GM21723 (cell line): ENCODE measurements around the gene HRH2.
"Not testable (repeated sequence)": the region's sequence is repeated elsewhere in the genome, so short reads cannot be mapped to it uniquely, and the experiment has no call there.

Experiments used
- ATAC-seq: cut with Tn5 transposase; IDR thresholded peaks from one replicate; pipeline ENCODE4 v1.9.1; 2021; ENCODE audit warnings: mild to moderate bottlenecking, moderate library complexity; ENCODE audit not compliant: unreplicated experiment

HRH2 gene

DNA sequence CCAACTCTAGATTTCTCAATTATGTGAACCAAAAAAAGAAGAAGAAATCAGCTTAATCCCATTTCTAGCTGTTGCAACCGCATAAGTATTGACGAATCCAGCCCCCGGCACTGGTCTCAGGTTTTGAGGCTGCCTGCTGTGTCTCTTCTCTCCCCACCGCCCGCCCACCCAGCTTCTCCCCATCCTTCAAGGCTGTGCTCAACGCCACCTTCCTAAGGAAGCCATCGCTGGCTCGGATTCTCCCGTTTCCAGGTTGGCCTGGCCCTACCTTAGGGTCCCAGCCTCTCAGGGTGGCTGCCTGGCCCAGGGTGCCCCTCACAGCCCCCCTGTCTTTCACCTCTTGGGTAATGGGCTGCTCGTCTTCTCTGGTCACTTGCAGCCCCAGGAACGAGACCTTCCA lies 77.8 kb downstream of the HRH2 start:
- ATAC-seq, result no peak

DNA sequence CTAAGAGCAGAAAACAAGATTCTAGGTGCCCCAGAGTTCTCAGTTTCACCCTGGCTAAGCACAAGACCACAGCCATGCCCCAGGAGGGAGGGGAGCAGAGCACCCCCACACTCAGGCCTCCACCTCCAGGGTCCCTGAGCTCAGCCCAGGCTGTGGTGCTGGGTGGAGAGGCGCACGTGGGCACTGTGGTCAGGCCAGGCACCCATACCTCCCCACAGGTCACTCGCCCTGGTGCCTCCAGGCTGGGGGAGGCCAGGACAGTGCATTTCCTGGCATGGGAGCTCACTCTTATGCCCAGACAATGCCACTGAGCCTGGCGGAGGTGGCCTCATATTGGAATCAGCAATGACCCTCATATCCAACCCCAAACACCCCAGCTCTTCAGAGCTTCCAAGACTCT lies 78.8 kb downstream of the HRH2 start:
- ATAC-seq, result no peak

DNA sequence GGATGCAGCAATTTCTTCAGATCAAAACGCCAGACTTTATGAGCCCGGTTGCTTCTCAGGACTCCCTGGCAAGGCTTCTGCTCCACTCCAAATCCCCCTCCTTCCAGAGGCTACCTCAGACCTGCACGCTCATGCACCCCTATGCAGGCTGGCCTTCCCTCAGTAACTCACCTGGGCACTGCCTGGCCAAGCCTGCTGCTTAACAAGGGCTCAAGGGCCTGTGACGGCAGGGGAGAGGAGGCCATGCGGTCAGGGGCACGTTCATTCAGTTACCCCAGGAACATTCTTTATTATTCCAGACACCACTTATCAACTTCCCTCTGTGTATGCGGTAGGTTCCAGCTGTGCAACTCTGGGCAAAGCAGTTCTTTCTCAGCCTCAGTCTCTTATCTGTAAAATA lies 79.6 kb downstream of the HRH2 start:
- ATAC-seq, result no peak

DNA sequence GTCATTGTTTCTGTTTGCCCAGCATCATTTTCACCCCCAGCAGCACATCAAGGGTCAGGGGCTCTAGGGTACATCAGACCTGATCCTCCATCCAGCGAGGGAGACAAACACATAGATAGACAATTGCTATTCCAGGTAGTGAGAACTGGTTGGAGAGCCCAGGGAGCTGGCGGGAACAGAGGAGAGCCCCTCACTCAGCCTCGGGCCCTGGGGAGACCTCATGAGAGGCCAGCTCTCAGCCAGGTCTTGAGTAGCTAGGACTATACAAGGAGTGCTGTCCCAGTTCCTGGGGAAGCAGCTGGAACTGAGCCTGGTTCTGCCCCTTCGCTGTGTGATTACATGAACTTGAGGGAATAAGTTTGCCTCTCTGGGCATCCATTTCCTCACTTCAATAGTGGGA lies 80.3 kb downstream of the HRH2 start:
- ATAC-seq, result no peak

GRCh38 chr5:175738602-175739133 lies 80.8 kb downstream of the HRH2 start:
- ATAC-seq, result no peak

DNA sequence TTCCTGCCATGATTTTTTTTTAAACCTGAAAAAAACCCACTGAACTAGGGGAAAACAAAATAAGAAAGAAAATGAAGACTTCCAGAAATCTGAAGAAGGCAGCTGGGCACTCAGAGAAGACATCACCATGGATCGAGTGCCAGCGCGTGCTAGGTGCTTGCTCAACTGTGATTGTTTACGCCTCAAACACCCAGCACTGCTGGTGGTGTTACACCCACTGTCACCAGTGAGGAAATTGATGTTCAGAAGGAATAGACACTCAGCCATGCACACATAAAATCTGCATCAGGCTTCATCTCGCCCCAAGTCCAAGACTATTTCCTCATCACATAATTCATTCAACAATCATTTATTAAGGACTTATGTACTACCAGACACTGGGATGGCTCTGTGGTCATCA lies 82.1 kb downstream of the HRH2 start:
- no peak for ATAC-seq

GRCh38 chr5:175741556-175741955 lies 83.7 kb downstream of the HRH2 start:
- ATAC-seq, result no peak

GRCh38 chr5:175742290-175742994 lies 84.6 kb downstream of the HRH2 start:
- ATAC-seq, result no peak

DNA sequence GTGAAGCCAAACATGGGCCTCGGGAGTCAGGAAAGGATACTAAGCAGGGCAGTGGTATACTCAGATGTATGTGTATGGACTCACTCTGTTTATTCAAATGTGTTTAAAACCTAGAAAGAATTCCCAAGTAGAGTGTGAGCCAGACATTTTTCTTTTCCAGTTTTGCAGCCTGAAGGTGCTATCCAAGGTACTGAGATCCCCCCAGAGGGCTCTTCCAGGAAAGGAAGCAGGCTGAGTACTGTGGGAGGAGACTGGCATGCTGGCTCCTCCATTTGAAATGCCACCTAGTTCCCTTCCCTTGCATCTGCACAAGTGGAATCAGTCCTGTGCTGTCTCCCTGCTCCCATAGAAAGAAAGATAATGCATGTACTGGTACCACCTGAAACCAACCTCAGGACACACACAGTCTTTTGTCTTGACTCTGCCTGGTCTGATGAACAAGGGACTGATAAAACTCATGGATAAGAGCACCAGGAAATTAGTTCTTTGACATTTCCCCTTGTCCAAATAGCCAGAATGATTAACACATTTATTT lies 85.9 kb downstream of the HRH2 start:
- no peak for ATAC-seq

DNA sequence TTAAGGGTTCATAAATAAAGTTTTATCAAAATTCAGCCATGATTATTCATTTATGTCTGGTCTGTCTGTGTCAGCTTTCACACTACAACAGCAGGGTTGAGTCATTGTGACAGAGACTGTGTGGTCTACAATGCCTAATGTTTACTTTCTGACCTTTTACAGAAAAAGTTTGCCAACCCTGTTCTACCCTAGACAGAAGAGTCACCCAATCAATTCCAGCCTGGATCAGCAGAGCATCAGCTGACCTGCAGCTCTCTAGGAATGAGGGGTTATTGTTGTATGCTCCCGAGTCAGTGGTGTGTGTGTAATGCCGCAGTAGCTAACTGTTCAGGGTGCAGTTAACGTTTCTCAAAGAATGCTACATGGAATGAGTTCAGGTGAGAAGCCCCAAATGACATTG lies 87.3 kb downstream of the HRH2 start:
- ATAC-seq, result no peak

DNA sequence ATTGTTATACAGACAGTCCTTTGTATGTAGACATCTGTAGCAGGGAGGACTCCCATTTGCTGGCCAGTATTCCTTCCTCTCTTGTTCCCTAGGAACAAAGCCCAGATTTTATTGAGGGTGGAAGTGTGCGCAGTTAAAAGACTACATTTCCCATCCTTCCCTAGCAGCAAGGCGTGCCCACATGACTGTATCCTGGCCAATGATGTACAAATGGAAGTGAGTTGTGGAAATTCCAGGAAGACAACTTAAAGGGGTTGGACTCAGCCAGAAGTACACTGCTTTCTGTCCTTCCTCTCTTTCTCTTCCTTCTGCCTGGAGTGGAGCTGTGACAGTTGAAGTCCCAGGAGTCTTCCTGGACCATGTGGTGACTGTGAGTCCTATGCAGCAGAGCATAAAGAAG lies 89.0 kb downstream of the HRH2 start:
- ATAC-seq, result no peak

- ATAC-seq, result no peak
These were observed 89.7 kb downstream of the HRH2 start for GRCh38 chr5:175747539-175748060.

DNA sequence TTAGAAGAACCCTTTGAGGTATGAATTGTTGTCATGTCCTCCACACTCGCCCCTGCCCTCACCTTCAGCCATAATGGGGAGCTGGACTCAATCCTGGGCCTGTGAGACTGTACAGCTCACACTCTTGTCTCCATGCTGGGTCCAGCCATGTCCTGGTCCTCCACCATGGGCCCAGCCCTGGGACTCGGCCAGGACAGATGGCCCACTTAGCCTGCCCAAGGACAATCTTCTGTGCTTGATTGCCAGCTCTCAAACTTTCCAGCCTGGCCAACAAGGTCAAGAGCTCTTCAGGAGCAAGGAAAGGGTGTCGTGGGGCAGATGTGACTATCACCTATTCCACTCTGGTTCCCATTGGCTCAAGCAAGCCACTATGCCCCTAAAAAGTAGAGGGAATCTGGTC lies 90.8 kb downstream of the HRH2 start:
- no peak for ATAC-seq

GRCh38 chr5:175749591-175749990 lies 91.7 kb downstream of the HRH2 start:
- ATAC-seq, result no peak

DNA sequence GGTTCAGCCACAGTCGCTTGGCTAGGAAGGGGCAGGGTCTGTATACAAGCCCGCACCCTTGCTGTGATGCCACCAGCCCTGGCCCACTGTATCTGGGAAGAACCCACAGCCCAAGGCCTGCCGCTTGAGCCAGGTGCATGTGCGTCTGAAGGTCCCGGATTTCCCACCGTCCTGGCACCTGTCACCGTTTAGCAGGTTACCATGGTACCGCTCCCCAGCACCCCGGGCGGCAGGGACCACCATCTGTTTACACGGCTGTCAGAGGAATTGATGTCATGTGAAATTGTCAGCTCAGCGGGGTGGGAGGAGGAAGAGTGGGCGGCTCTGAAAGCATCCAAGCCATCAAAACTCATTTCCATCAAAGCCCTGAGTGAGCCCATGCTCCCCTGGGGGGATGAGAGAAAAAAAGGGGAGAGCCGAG lies 92.7 kb downstream of the HRH2 start:
- no peak for ATAC-seq

GRCh38 chr5:175751369-175751768 lies 93.5 kb downstream of the HRH2 start:
- ATAC-seq, result no peak

DNA sequence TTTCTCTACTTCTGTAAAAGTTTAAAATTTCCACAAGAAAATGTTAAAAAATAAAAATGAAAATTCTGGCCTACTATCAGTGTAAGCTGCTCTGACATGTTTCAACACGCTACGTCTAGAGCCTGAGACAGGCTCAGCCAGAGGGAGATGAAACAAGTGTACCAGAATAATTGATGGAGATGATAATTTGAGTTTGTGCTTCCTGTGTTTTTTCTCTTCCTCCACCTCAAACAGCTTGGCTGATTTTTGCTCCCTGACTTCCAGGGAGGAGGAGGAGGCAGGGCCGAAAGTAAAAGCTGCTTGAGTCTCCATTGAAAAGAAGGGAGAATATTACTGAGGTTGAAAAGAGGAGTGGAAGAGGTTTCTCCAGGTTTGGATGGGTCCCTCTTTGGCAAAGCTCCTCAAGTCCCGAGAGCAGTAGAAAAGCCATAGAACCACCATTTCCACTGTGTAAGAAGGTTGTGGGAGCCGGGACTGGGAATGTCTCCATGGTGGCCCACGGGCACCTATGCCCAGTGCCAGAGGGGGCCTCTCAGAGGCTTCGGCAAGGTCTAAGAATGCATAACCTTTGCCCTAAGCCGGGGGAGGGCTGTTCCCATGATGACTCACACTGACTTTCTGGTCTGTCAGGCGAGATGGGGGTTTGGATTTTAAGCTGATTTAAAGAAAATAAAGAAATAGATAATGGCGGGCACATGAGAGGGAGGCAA lies 95.1 kb downstream of the HRH2 start:
- no peak for ATAC-seq

DNA sequence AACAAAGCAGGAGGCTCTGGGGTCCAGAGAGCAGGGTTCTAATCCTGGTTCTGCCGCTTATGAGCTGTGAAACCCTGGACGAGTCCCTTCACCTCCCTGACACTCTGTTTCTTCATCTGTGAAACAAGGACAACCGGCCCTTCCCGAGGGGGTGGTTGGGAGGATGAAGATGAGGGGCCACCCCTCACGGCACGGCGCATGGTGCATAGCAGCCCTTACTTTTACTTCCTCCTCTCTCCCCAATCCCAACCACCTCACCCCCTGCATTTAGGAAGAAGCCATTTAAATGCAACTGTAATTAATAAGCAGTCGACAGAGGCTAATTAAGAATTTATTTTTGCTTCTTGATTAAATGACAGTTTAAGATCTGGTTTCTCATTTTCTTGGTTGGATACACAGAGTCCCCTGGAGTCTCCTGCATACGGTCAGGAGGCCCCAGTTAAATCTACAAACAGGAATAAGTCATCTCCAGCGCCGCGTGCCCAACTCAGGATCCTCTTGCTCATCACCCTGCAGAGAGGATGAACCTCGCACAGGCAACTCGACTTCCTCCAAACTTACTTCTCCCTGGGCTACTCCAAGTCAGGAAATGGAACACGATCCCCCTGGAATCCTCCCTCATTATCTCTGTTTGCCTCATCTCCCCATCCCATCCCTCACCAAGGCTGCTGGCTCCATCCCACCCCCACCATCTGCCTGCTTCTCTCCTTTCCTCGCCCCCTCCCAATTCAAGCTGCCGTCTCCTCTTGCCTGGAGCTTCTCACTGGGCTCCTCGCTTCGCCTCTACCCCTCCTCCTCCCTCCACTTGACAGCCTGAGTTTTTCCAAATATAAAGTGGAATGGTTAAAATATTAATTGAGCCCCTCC lies 95.9 kb downstream of the HRH2 start:
- ATAC-seq, result no peak

GRCh38 chr5:175759991-175760390 lies 102.1 kb downstream of the HRH2 start:
- not testable (repeated sequence) for ATAC-seq
